ENCODE results near the gene CRADD.

GRCh38 chr12:93680006-93680405 is 2.8 kb downstream of the CRADD start:
- TF ChIP-seq POLR2A (IDR thresholded peaks at IDR 0.05; ENCODE audit: low read depth, low read length) = no peak
- TF ChIP-seq, protein P1, sequence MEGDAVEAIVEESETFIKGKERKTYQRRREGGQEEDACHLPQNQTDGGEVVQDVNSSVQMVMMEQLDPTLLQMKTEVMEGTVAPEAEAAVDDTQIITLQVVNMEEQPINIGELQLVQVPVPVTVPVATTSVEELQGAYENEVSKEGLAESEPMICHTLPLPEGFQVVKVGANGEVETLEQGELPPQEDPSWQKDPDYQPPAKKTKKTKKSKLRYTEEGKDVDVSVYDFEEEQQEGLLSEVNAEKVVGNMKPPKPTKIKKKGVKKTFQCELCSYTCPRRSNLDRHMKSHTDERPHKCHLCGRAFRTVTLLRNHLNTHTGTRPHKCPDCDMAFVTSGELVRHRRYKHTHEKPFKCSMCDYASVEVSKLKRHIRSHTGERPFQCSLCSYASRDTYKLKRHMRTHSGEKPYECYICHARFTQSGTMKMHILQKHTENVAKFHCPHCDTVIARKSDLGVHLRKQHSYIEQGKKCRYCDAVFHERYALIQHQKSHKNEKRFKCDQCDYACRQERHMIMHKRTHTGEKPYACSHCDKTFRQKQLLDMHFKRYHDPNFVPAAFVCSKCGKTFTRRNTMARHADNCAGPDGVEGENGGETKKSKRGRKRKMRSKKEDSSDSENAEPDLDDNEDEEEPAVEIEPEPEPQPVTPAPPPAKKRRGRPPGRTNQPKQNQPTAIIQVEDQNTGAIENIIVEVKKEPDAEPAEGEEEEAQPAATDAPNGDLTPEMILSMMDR (conservative IDR thresholded peaks at IDR 0.05; ENCODE audit: low read depth, low read length) = no peak
- TF ChIP-seq RAD21 (IDR thresholded peaks at IDR 0.05; ENCODE audit: low read length) = no peak
- TF ChIP-seq CEBPB (IDR thresholded peaks at IDR 0.05; ENCODE audit: low read depth, low read length) = no peak
- no peak for TF ChIP-seq SMC3 (IDR thresholded peaks at IDR 0.05; ENCODE audit: low read depth, low read length)
- no peak for TF ChIP-seq MAZ (IDR thresholded peaks at IDR 0.05; ENCODE audit: borderline replicate concordance, low read depth, low read length)
- TF ChIP-seq ELK1 (IDR thresholded peaks at IDR 0.05; ENCODE audit: borderline replicate concordance, low read depth, low read length) = no peak
- no peak for TF ChIP-seq FOS (IDR thresholded peaks at IDR 0.05; ENCODE audit: low read depth, low read length)

All from IMR-90 (cell line).